ENCODE results near the gene SH3GLB1.
"Not testable (repeated sequence)": the region's sequence is repeated elsewhere in the genome, so short reads cannot be mapped to it uniquely, and the experiment has no call there.

The SH3GLB1 gene

DNA sequence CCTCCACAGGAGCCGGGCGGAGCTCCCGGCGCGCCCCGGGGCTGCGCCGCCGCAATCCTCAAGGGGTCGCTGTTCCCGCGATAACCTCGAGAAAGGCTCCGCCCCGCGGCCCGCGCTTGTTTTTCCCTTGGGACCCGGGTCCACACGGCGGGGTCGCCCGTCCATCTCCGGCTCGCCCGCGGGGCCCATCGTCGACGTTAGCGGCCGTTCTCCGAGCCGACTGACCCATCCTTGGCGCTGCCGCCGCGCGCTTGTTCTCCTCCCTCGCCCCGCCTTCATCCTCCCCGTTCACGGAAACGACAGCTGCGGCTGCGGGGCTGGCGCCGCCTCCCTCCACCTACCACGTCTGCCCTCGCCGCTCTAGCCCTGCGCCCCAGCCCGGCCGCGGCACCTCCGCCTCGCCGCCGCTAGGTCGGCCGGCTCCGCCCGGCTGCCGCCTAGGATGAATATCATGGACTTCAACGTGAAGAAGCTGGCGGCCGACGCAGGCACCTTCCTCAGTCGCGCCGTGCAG is at the start of gene SH3GLB1:
SH3GLB1 (plus strand) TSS at position 119 of the 514 bp plus-strand sequence; CDS start at position 443, 324 bp downstream.
- DNase-seq = peak; percentile 92

DNA sequence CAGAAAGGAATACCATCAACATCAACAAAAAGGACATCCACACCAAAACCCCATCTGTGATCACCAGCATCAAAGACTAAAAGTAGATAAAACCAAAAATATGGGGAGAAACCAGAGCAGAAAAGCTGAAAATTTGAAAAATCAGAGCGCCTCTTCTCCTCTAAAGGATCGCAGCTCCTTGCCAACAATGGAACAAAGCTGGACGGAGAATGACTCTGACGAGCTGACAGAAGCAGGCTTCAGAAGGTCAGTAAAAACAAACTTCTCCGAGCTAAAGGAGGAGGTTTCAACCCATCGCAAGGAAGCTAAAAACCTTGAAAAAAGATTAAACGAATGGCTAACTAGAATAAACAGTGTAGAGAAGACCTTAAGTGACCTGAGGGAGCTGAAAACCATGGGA is 46.0 kb upstream of the SH3GLB1 start:
- DNase-seq = not testable (repeated sequence)

GRCh38 chr1:86666368-86666767 is 38.0 kb upstream of the SH3GLB1 start:
- DNase-seq = no peak

- DNase-seq = peak; percentile 30
Measured at GRCh38 chr1:86687595-86687994, 16.8 kb upstream of the SH3GLB1 start.

DNA sequence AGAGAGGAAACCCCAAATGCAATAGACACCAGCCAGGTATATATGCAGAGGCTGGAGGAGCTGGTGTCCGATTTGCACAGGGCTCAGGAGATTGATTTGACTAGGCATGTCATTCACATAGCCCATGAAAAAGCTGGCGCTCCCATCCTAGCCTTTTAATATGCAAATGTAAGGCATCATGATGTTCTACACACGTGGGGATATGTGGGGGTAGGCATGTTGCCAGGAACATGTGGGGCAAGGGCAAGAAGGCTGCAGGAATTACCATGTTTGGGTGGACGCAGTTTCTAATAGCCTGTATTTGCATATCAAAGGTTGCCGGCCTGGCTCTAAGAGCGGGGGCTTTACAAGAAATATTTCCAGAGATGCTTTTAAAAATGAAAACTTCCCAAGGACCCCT is 11.7 kb upstream of the SH3GLB1 start:
- DNase-seq = no peak

DNA sequence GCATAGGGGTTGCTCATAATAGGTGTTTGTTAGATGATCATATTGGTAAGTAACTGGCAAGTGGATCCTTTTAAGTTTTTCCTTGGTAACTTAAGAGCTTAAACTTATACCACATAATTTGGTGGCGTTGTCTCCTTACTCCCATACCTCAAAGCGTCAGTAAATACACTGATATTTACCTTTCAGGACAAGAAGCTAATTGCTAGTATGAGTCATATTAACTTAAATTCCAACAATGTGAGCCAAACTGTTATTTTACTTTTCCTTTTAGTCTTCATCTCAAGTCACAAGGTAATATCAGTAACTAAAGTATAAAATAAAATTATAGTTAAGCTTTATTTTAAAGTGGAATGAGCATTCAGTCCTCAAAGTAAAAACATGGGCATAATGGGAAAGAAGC is 9.0 kb upstream of the SH3GLB1 start:
- no peak for DNase-seq

DNA sequence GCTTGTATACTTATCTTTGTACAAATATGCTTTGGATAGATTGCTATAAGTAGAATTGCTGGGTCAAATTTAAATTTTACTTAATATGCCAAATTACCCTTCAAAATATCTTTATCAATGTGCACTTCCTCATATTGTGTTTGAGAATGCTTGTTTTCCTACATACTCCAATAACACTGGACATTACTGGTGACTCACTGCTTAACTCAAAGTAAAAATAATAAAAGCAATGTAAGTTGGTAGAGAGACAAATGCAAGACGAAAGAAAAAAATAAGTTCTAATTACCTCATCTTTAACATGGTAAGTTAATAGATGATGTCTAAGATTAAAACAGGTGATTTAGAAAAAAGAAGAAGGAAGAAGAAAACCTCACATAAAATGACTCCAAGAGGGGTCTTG is 7.9 kb upstream of the SH3GLB1 start:
- no peak for DNase-seq

GRCh38 chr1:86699186-86699585 is 5.2 kb upstream of the SH3GLB1 start:
- no peak for DNase-seq

- DNase-seq = no peak
Measured at GRCh38 chr1:86701731-86702130, 2.6 kb upstream of the SH3GLB1 start.

DNA sequence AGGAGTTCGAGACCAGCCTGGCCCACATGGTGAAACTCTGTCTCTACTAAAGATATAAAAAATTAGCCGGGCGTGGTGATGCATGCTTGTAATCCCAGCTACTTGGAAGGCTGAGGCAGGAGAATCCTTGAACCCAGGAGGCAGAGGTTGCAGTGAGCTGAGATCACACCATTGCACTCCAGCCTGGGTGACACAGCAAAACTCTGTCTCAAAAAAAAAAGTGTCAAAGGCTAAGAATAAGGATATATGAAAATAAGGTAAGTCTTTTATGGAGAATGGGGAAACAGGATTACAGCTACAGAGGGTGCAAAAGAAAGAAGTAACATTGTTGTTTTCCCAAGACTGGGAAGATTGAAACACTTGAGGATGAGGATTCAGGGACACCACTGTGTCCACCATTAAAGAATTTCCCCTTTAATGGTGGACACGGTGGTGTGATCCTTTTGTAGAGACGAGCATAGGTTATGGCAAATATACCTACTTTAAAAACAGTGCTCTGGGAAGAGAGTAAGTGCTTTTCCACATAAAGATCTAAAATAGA is 1.4 kb upstream of the SH3GLB1 start:
- DNase-seq = not testable (repeated sequence)

- peak; percentile 89 for DNase-seq
Measured at GRCh38 chr1:86703696-86704457, 499 bp upstream of the SH3GLB1 start.

GRCh38 chr1:86704972-86705664 is 742 bp downstream of the SH3GLB1 start:
- DNase-seq = peak; percentile 36

DNA sequence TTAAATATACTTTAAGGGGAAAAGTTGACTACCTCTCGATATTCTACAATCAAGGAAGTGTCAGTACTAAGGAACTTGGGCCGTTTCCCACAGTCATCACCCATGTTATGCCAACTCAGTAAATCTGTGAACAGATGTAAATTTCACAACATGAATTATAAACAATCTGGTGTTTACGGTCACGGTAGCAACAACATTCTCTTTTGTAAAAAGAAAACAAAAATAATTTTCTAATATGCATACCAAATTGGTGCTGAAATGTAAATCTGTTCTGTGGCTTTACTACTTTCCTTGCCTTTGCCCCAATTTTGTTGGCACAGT is 1.2 kb downstream of the SH3GLB1 start:
- DNase-seq = no peak

GRCh38 chr1:86706018-86706635 is 1.8 kb downstream of the SH3GLB1 start:
- DNase-seq = no peak

GRCh38 chr1:86708920-86709319 is 4.5 kb downstream of the SH3GLB1 start:
- no peak for DNase-seq

GRCh38 chr1:86712088-86712860 is 7.9 kb downstream of the SH3GLB1 start:
- DNase-seq = no peak

- no peak for DNase-seq
Measured at GRCh38 chr1:86713477-86713876, 9.1 kb downstream of the SH3GLB1 start.

GRCh38 chr1:86714159-86714558 is 9.8 kb downstream of the SH3GLB1 start:
- no peak for DNase-seq

DNA sequence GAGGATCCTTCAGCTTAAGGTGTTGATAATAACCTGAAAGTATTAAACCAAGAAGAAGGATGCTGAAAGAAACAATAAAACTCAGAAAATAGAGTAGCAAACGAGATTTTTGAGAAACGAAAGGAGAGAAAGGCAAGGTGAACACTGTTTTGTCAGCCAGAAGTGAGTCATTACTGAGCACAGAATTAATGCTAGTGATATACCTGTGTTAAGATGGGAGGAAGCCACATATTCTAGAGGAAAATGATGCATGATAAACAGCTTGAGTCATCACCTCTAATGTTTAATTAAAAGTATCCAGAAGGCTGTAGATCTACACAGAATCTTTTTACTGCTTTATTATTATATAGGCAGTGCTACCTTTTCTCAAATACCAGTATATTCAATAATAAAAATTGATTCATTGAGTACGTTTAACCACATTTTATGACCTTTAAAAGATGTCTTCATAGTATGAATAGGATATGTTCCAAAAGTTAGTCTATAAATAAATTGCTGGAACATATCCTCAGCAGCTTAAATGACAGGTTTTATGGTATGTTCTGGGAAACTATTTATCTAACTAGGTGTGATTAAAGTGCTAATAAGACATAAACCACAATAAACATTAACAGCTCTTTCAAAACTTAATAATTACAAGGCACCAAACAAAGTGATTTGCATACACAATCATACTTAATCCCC is 10.3 kb downstream of the SH3GLB1 start:
- DNase-seq = no peak

- no peak for DNase-seq
Measured at GRCh38 chr1:86718786-86719185, 14.4 kb downstream of the SH3GLB1 start.

- DNase-seq = no peak
Measured at GRCh38 chr1:86731416-86731815, 27.0 kb downstream of the SH3GLB1 start.

DNA sequence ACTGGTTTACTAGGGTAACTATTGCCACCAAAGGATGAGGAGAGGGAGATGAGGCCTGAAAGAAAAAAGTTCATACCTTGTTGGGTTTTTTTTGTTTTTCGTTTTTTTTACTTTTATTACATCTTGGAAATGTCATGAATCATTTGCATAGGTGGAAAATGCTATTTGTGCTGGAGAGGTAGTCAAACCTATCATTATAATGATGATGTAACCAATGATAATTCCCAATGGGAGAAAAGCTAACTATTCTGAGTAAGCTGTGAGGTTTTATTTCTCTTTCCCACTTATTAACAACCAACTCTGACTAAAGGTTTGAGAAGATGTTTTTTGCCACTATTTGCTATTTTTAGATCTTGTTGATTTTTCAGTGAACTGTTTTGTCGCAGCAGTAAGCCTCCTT is 29.0 kb downstream of the SH3GLB1 start:
- no peak for DNase-seq
